H1 (cell line): Measurements from ENCODE around the gene SLC23A3. TPM values are rescaled to one million over a fixed set of nuclear protein-coding genes. Genes with fewer than 3 reads are reported as not detected.

ENCODE experiments used
- BRCA1 ChIP-seq: IDR thresholded peaks from 2 replicates; pipeline ENCODE4 v1.6.1; 2012; ENCODE audit warnings: low read depth, low read length, improper control_type of control experiment
- SAP30 ChIP-seq: fragments of 300-600 bp; sonication (generic); IDR thresholded peaks from 2 replicates; pipeline ENCODE4 v1.7.1; 2012; ENCODE audit warnings: low read length, moderate library complexity, mild to moderate bottlenecking, inconsistent platforms; ENCODE audit not compliant: insufficient read depth, insufficient replicate concordance
- SIN3A ChIP-seq, 2 experiments: IDR thresholded peaks in 1 of 2; conservative IDR thresholded peaks in 1 of 2; 2 replicates each; pipeline ENCODE4 v1.6.1; 2011 to 2012; ENCODE audit warnings: low read length in 2 of 2, improper control_type of control experiment in 1 of 2, low read depth in 1 of 2, mild to moderate bottlenecking in 1 of 2
- polyA plus RNA-seq, 7 experiments: library from polyadenylated mRNA; depleted of rRNA in 3 of 7; stranded (reverse) in 5 of 7; unstranded in 2 of 7; fragments of >200 nt in 5 of 7; fragments of 200-250 nt in 2 of 7; gene quantifications; 1 replicate in 5 of 7; 2 replicates in 1 of 7; 4 replicates in 1 of 7; pipeline versions ENCODE4 v1.2.1 to v1.2.3, GENCODE V29; 2011 to 2013; ENCODE audit warnings: missing spikeins in 2 of 7, mixed read lengths in 2 of 7
- total RNA-seq: library from RNA; stranded (reverse); fragmentation: NEBNext Ultra II Directional; extraction: Animal tissue kit (Norgen Biotek cat#: 25700); gene quantifications from 2 replicates; pipeline ENCODE4 v1.2.1, GENCODE V29; 2021

Gene SLC23A3
- total and polyA plus RNA-seq, 2 of the 8 experiments (the other 6 are each of a cell fraction or from before 2014, with no cell fraction given) = 0.35 to 0.84 TPM

DNA sequence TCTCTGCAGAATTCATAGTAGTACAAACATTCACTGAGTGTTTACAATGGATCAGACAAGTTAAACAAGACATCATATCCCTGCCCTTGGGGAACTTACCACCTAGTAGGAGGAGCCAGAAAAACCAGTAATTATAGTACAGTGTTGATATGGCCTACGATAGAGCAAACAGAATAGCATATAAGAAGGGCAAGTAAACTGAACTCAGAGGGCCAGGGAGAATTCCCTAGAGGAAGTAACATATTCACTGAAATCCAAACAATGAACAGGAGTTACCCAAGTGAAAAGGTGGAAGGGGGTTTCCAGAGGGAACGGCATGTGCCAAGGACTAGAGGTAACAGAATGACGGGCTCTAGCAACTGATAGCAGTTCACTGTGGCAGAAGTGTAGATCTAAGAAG is 43.3 kb downstream of the SLC23A3 start (continued):
- TF ChIP-seq BRCA1 (no peak), SIN3A (conservative IDR thresholded peaks at IDR 0.05 in 1 of 2, IDR thresholded peaks at IDR 0.05 in 1 of 2; ENCODE audit: low read depth in 1 of 2, low read length in 2 of 2) (no peak), SAP30 (no peak)
